Dendritic cell treated with granulocyte-macrophage colony-stimulating factor and Interleukin-4, amounts not matched to agents 40 ng/mL and 50 ng/mL, for 4 days (primary cell): ENCODE results near the gene EIPR1.

Source experiments
- H3K27ac Mint-ChIP-seq: one replicate; pipeline ENCODE4 v1.8.0; 2022; ENCODE audit warnings: mild to moderate bottlenecking, mixed read lengths
- H3K27me3 Mint-ChIP-seq: one replicate; pipeline ENCODE4 v1.8.0; 2022; ENCODE audit warnings: mild to moderate bottlenecking, mixed read lengths
- H3K36me3 Mint-ChIP-seq: one replicate; pipeline ENCODE4 v1.8.0; 2022; ENCODE audit warnings: low read depth, mixed read lengths
- H3K4me1 Mint-ChIP-seq: one replicate; pipeline ENCODE4 v1.8.0; 2022; ENCODE audit warnings: low read depth, mixed read lengths
- H3K4me3 Mint-ChIP-seq: one replicate; pipeline ENCODE4 v1.8.0; 2022; ENCODE audit warnings: mild to moderate bottlenecking, moderate library complexity, mixed read lengths
- H3K9me3 Mint-ChIP-seq: one replicate; pipeline ENCODE4 v1.8.0; 2022; ENCODE audit warnings: mixed read lengths
- intact Hi-C: fragments of 100-400 bp; cut with micrococcal nuclease; formaldehyde crosslinking; loops from one replicate; pipeline ENCODE4 v1.15.0; 2022

EIPR1 gene

GRCh38 chr2:3269425-3270094 lies 108.1 kb downstream of the EIPR1 start:
- H3K9me3 Mint-ChIP-seq: peaks cover 23% of the 10 kb centered on the region
- H3K4me3 Mint-ChIP-seq: no peak overlapping the region
- H3K36me3 Mint-ChIP-seq: peaks cover 16% of the 10 kb centered on the region
- peaks cover under 1% of the 10 kb centered on the region for H3K4me1 Mint-ChIP-seq
- no peaks in the 10 kb centered on the region for H3K27me3 Mint-ChIP-seq
- no peak overlapping the region for H3K27ac Mint-ChIP-seq
- intact Hi-C loops: no loop called here

GRCh38 chr2:3268705-3269029 lies 109.0 kb downstream of the EIPR1 start:
- Mint-ChIP-seq H3K36me3 (peaks cover 7% of the 10 kb centered on the region), H3K27ac (no peak overlapping the region), H3K4me3 (no peak overlapping the region)

GRCh38 chr2:3267869-3268704 lies 109.5 kb downstream of the EIPR1 start:
- H3K9me3 Mint-ChIP-seq: peaks cover 10% of the 10 kb centered on the region
- H3K4me3 Mint-ChIP-seq: no peak overlapping the region
- H3K27ac Mint-ChIP-seq: no peak overlapping the region
- intact Hi-C loops: no loop called here
- peaks cover 8% of the 10 kb centered on the region for H3K36me3 Mint-ChIP-seq
- H3K4me1 Mint-ChIP-seq: peaks cover 11% of the 10 kb centered on the region
- H3K27me3 Mint-ChIP-seq: no peaks in the 10 kb centered on the region

More at GRCh38 chr2:3268705-3269029, 109.0 kb downstream of the EIPR1 start:
- peaks cover 14% of the 10 kb centered on the region for H3K9me3 Mint-ChIP-seq
- peaks cover 8% of the 10 kb centered on the region for H3K4me1 Mint-ChIP-seq
- intact Hi-C loops: no loop called here
- H3K27me3 Mint-ChIP-seq: no peaks in the 10 kb centered on the region

- intact Hi-C loops: no loop called here
- peaks cover 8% of the 10 kb centered on the region for H3K9me3 Mint-ChIP-seq
- H3K4me1 Mint-ChIP-seq: peaks cover 20% of the 10 kb centered on the region
- H3K36me3 Mint-ChIP-seq: peaks cover 14% of the 10 kb centered on the region
- no peaks in the 10 kb centered on the region for H3K27me3 Mint-ChIP-seq
- H3K4me3 Mint-ChIP-seq: no peak overlapping the region
- H3K27ac Mint-ChIP-seq: no peak overlapping the region
Measured at GRCh38 chr2:3266925-3267867, 110.4 kb downstream of the EIPR1 start.

GRCh38 chr2:3265981-3266924 lies 111.4 kb downstream of the EIPR1 start:
- Mint-ChIP-seq H3K27me3 (no peaks in the 10 kb centered on the region), H3K4me3 (no peak overlapping the region), H3K27ac (no peak overlapping the region), H3K4me1 (peaks cover 22% of the 10 kb centered on the region), H3K9me3 (no peaks in the 10 kb centered on the region), H3K36me3 (peaks cover 9% of the 10 kb centered on the region)
- intact Hi-C loops: no loop called here

GRCh38 chr2:3265471-3265870 lies 112.1 kb downstream of the EIPR1 start:
- intact Hi-C loops: no loop called here
- H3K36me3 Mint-ChIP-seq: peaks cover 9% of the 10 kb centered on the region
- no peak overlapping the region for H3K4me3 Mint-ChIP-seq
- H3K27me3 Mint-ChIP-seq: no peaks in the 10 kb centered on the region
- no peak overlapping the region for H3K27ac Mint-ChIP-seq
- peaks cover 22% of the 10 kb centered on the region for H3K4me1 Mint-ChIP-seq
- H3K9me3 Mint-ChIP-seq: no peaks in the 10 kb centered on the region

GRCh38 chr2:3264010-3264744 lies 113.4 kb downstream of the EIPR1 start:
- peaks cover 22% of the 10 kb centered on the region for H3K4me1 Mint-ChIP-seq
- intact Hi-C loops: no loop called here
- no peak overlapping the region for H3K4me3 Mint-ChIP-seq
- H3K36me3 Mint-ChIP-seq: peaks cover 9% of the 10 kb centered on the region
- H3K27ac Mint-ChIP-seq: no peak overlapping the region
- no peaks in the 10 kb centered on the region for H3K27me3 Mint-ChIP-seq
- H3K9me3 Mint-ChIP-seq: no peaks in the 10 kb centered on the region

GRCh38 chr2:3263487-3263886 lies 114.1 kb downstream of the EIPR1 start:
- Mint-ChIP-seq H3K36me3 (peaks cover 9% of the 10 kb centered on the region), H3K27ac (no peak overlapping the region), H3K27me3 (no peaks in the 10 kb centered on the region), H3K9me3 (no peaks in the 10 kb centered on the region), H3K4me1 (peaks cover 22% of the 10 kb centered on the region), H3K4me3 (no peak overlapping the region)
- intact Hi-C loops: no loop called here

- intact Hi-C loops: no loop called here
- Mint-ChIP-seq H3K36me3 (peaks cover 11% of the 10 kb centered on the region), H3K27ac (no peak overlapping the region), H3K4me3 (no peak overlapping the region), H3K4me1 (peaks cover 22% of the 10 kb centered on the region), H3K27me3 (no peaks in the 10 kb centered on the region), H3K9me3 (no peaks in the 10 kb centered on the region)
Measured at GRCh38 chr2:3262437-3263388, 114.9 kb downstream of the EIPR1 start.

GRCh38 chr2:3261511-3261910 lies 116.1 kb downstream of the EIPR1 start:
- H3K4me3 Mint-ChIP-seq: no peak overlapping the region
- H3K9me3 Mint-ChIP-seq: no peaks in the 10 kb centered on the region
- no peaks in the 10 kb centered on the region for H3K27me3 Mint-ChIP-seq
- H3K4me1 Mint-ChIP-seq: peaks cover 22% of the 10 kb centered on the region
- intact Hi-C loops: no loop called here
- no peak overlapping the region for H3K27ac Mint-ChIP-seq
- H3K36me3 Mint-ChIP-seq: peaks cover 22% of the 10 kb centered on the region

GRCh38 chr2:3260959-3261358 lies 116.7 kb downstream of the EIPR1 start:
- Mint-ChIP-seq H3K36me3 (peaks cover 27% of the 10 kb centered on the region), H3K27ac (no peak overlapping the region), H3K4me3 (no peak overlapping the region)

GRCh38 chr2:3257826-3258225 lies 119.8 kb downstream of the EIPR1 start:
- Mint-ChIP-seq H3K27me3 (no peaks in the 10 kb centered on the region), H3K9me3 (peaks cover 8% of the 10 kb centered on the region), H3K4me1 (peaks cover 9% of the 10 kb centered on the region), H3K4me3 (no peak overlapping the region), H3K36me3 (peaks cover 49% of the 10 kb centered on the region), H3K27ac (no peak overlapping the region)
- intact Hi-C loops: no loop called here

More at GRCh38 chr2:3260959-3261358, 116.7 kb downstream of the EIPR1 start:
- intact Hi-C loops: no loop called here
- no peaks in the 10 kb centered on the region for H3K27me3 Mint-ChIP-seq
- peaks cover 22% of the 10 kb centered on the region for H3K4me1 Mint-ChIP-seq
- H3K9me3 Mint-ChIP-seq: no peaks in the 10 kb centered on the region
